GM12864 (cell line): Measurements from ENCODE around the gene RALA.

Experiments
- DNase-seq: peaks from one replicate; pipeline ENCODE4 v3.0.0-alpha.2; 2011; ENCODE audit warnings: low read depth
- H3K4me3 ChIP-seq: 2 replicates; pipeline ENCODE4 v1.5.1; 2011; ENCODE audit warnings: mild to moderate bottlenecking, low read depth, low read length, control low read depth
- TF ChIP-seq, protein P1 (sequence below): IDR thresholded peaks from 2 replicates; pipeline ENCODE4 v1.5.1; 2011; ENCODE audit warnings: low read depth, mild to moderate bottlenecking, moderate library complexity, low read length, control low read depth, inconsistent platforms; ENCODE audit errors: missing control alignments

Gene RALA

DNA sequence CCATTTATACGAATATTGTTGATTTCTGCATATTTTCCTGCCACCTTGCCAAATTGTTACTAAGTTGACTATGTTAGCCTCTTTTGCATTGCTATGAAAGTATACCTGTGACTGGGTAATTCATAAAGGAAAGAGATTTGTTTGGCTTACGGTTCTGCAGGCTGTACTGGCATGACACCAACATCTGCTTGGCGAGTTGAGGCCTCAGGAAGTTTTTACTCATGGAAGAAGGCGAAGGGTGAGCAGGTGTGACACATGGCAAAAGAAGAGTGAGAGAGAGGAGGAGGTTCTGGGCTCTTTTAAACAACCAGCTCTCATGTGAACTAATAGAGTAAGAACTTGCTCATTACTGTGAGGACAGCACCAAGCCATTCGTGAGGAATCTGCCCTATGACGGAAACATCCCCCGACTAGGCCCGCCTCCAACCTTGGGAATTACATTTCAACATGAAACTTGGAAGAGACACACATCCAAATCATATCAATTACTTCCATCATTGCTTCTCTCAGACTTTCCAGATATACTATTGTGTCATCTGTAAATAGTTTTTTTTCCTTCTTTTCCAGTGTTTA lies 8.4 kb downstream of the RALA start:
- no peak overlapping the region for H3K4me3 ChIP-seq
- DNase-seq = no peak
- TF ChIP-seq, protein P1, sequence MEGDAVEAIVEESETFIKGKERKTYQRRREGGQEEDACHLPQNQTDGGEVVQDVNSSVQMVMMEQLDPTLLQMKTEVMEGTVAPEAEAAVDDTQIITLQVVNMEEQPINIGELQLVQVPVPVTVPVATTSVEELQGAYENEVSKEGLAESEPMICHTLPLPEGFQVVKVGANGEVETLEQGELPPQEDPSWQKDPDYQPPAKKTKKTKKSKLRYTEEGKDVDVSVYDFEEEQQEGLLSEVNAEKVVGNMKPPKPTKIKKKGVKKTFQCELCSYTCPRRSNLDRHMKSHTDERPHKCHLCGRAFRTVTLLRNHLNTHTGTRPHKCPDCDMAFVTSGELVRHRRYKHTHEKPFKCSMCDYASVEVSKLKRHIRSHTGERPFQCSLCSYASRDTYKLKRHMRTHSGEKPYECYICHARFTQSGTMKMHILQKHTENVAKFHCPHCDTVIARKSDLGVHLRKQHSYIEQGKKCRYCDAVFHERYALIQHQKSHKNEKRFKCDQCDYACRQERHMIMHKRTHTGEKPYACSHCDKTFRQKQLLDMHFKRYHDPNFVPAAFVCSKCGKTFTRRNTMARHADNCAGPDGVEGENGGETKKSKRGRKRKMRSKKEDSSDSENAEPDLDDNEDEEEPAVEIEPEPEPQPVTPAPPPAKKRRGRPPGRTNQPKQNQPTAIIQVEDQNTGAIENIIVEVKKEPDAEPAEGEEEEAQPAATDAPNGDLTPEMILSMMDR = no peak

DNA sequence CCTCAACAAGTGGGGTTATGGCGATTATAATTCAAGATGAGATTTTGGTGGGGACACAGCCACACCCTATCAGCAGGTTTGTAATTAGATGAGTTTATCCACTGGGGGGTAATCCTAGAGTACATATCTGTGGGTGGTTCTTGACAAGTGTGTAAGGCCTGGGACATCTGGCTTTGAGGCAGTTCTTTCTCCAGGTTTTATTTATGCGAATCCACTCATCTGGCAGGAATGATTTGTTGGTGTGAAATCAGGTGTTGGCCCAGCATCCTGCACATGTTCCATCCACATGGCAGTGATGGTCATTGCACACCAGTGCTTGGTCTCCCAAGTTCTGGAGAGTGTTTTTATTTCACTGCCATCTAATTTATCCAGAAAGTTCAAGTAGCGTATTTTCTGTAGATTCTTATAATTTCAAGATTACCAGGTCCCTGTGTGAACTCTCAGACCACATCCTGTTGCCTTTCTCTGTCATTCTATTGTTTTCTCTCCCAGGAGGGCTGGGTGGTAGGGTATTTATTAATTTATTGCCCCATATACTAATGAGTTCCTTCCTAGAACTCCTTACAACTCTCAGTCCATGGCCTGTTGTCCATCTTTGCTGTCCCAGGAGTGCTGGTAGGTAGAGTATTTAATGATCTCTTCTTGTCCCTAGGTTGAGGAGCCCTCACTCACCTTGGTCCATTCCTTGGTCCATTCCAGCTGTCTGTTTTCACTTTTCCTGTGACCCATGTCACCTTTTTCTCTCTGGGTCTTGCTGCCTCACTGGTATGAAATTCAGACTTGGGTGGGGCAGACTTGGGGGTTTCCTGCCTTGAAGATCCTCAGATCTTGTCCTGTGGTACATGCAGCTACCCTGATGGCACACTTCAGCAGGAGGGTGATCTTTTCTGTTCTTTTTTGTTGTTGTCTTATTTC lies 10.4 kb downstream of the RALA start:
- DNase-seq = no peak
- H3K4me3 ChIP-seq = no peak overlapping the region
- TF ChIP-seq, protein P1 = no peak

- TF ChIP-seq, protein P1 = no peak
- DNase-seq = no peak
- no peak overlapping the region for H3K4me3 ChIP-seq
Observed at GRCh38 chr7:39634478-39634805, 11.1 kb downstream of the RALA start.

- no peak overlapping the region for H3K4me3 ChIP-seq
- TF ChIP-seq, protein P1 = no peak
Observed at GRCh38 chr7:39637400-39637799, 14.0 kb downstream of the RALA start.

GRCh38 chr7:39637963-39638485 lies 14.7 kb downstream of the RALA start:
- TF ChIP-seq, protein P1 = no peak
- no peak for DNase-seq
- no peak overlapping the region for H3K4me3 ChIP-seq

More at GRCh38 chr7:39637400-39637799, 14.0 kb downstream of the RALA start:
- no peak for DNase-seq

DNA sequence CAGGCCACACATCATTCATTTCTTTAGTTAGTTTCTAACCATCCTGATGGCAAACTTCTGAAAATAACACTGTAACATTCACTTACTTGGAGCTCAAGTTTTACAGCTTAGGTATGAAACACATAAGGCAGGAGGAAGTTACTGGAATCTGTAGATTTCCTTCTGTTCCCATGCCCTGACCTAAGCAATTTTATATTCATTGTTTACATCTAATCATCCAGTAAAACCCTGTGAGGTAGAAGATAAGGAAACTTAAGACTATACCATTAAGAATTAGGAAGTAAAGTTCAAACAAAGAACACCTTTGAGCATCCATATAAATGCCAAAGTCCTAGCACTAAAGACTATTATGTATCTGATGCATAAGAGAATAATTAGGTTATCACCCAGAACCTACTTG lies 19.5 kb downstream of the RALA start:
- H3K4me3 ChIP-seq = no peak overlapping the region
- DNase-seq = no peak
- TF ChIP-seq, protein P1 = no peak
